Dendritic cell treated with granulocyte-macrophage colony-stimulating factor and Interleukin-4, amounts not matched to agents 40 ng/mL and 50 ng/mL, for 4 days (primary cell): ENCODE measurements around the gene NUB1.

ENCODE experiments used
- H3K27ac Mint-ChIP-seq: one replicate; pipeline ENCODE4 v1.8.0; 2022; ENCODE audit warnings: mild to moderate bottlenecking, mixed read lengths
- H3K27me3 Mint-ChIP-seq: one replicate; pipeline ENCODE4 v1.8.0; 2022; ENCODE audit warnings: mild to moderate bottlenecking, mixed read lengths
- H3K36me3 Mint-ChIP-seq: one replicate; pipeline ENCODE4 v1.8.0; 2022; ENCODE audit warnings: low read depth, mixed read lengths
- H3K4me1 Mint-ChIP-seq: one replicate; pipeline ENCODE4 v1.8.0; 2022; ENCODE audit warnings: low read depth, mixed read lengths
- H3K4me3 Mint-ChIP-seq: one replicate; pipeline ENCODE4 v1.8.0; 2022; ENCODE audit warnings: mild to moderate bottlenecking, moderate library complexity, mixed read lengths
- H3K9me3 Mint-ChIP-seq: one replicate; pipeline ENCODE4 v1.8.0; 2022; ENCODE audit warnings: mixed read lengths
- intact Hi-C: fragments of 100-400 bp; cut with micrococcal nuclease; formaldehyde crosslinking; loops from one replicate; pipeline ENCODE4 v1.15.0; 2022

NUB1 gene

DNA sequence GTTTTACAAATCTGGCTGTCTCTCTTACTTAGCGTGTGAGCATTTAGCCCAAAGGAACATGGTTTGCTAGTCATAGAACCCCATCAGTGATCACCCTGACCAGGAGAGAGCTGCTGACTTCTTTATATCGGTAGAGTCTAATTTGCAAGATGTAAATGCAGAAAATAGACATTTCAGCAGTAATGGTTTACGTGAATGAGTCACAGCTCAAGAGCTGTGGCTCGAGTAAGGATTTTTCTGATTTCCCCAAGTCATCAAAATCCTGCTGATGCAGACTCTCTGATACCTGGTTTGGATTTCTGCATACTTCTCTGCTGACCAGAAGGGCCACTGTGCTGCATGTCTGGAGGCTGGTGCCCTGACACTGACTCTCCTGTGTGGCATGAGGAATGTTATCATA is 25.7 kb downstream of the NUB1 start:
- H3K27ac Mint-ChIP-seq: no peak overlapping the region
- intact Hi-C loops: no loop called here
- peaks cover 80% of the 10 kb centered on the region for H3K36me3 Mint-ChIP-seq
- H3K4me1 Mint-ChIP-seq: peaks cover 5% of the 10 kb centered on the region
- no peak overlapping the region for H3K4me3 Mint-ChIP-seq
- no peaks in the 10 kb centered on the region for H3K27me3 Mint-ChIP-seq
- no peaks in the 10 kb centered on the region for H3K9me3 Mint-ChIP-seq

- Mint-ChIP-seq H3K27me3 (no peaks in the 10 kb centered on the region), H3K4me1 (peaks cover 5% of the 10 kb centered on the region), H3K4me3 (no peak overlapping the region), H3K9me3 (no peaks in the 10 kb centered on the region), H3K27ac (no peak overlapping the region), H3K36me3 (peaks cover 80% of the 10 kb centered on the region)
- intact Hi-C loops: loop anchor here (1.0 kb wide), 1 partner anchor 80 kb away; no protein-coding TSS in a partner anchor
Measured at GRCh38 chr7:151368136-151368571, 26.5 kb downstream of the NUB1 start.

DNA sequence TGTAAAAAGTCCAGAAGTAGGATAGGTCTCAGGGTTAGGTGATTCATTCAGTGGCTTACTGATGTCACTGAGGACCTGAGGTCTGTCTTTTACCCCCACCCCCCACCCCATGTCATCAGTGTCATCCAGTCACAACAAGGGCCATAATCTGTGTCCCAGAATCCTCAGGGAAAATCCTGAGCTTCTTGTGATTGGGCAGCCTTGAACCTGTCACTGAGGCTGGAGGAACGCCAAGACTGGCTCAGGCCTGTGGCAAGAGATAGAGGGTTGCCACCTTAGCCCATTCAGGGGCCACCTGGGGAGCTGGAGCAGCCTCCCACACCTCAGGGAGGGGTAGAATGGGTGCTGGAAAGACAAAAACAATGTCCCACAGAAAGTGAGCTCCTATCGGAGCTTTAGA is 29.7 kb downstream of the NUB1 start:
- no peaks in the 10 kb centered on the region for H3K27me3 Mint-ChIP-seq
- peaks cover 91% of the 10 kb centered on the region for H3K36me3 Mint-ChIP-seq
- H3K9me3 Mint-ChIP-seq: no peaks in the 10 kb centered on the region
- intact Hi-C loops: no loop called here
- H3K4me1 Mint-ChIP-seq: peaks cover 5% of the 10 kb centered on the region
- H3K27ac Mint-ChIP-seq: no peak overlapping the region
- H3K4me3 Mint-ChIP-seq: no peak overlapping the region

DNA sequence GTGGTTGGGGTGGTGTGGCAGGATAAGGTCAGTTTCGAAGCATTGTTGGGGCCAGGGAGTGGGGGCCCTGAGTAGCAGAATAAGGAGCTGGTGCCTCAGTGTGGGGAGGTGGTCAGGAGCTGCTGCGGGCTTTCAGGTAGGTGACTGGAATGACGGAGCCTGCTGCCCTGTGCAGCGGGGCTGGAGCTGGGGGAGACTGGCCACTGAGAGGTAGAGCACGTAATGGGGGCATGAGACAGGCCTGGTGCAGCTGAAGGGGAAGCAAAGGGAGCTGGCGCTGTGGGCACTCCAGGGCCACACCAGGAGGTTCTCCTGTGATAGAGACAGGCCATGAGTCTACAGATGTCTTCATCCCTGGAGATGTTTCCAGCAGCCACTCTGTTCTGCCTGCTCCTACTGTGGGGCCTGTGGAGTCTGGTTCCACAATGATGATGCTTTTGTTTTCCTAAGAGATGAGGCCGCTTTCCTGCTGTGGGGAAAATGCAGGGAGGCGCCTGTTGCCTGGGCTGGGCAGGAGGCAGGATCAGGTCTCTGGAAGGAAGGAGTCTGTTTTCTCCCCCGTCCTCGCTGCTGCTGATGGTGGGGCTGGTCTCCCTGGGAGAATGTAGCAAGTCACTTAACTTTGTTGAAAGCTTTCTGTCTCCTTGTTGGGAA is 31.1 kb downstream of the NUB1 start:
- peaks cover 99% of the 10 kb centered on the region for H3K36me3 Mint-ChIP-seq

DNA sequence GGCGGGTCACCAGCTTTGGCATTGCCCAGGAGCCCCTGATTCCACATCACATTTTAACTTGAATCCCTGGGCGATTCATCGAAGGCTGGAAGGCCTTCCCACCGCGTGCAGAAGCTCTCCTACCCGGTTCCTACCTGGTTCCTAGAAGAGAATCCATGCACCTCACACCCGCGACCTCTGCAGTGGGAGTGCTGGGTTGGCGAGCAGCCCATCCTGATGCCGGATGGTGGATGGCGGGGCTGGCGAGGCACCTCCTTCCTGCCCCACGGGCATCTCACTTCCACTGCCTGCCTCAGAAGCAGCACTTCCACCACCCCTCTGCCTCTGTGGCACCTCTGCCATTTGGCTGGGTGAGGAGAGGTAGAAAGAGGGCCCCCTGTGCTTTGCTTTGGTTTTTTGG is 32.0 kb downstream of the NUB1 start:
- Mint-ChIP-seq H3K4me1 (no peaks in the 10 kb centered on the region), H3K27me3 (no peaks in the 10 kb centered on the region), H3K9me3 (no peaks in the 10 kb centered on the region), H3K36me3 (peaks cover 100% of the 10 kb centered on the region), H3K27ac (no peak overlapping the region), H3K4me3 (no peak overlapping the region)
- intact Hi-C loops: no loop called here

More for the DNA sequence above, 31.1 kb downstream of the NUB1 start:
- H3K27ac Mint-ChIP-seq: no peak overlapping the region
- H3K9me3 Mint-ChIP-seq: no peaks in the 10 kb centered on the region
- H3K27me3 Mint-ChIP-seq: no peaks in the 10 kb centered on the region
- H3K4me1 Mint-ChIP-seq: peaks cover 5% of the 10 kb centered on the region
- intact Hi-C loops: no loop called here
- H3K4me3 Mint-ChIP-seq: no peak overlapping the region

- intact Hi-C loops: no loop called here
- Mint-ChIP-seq H3K9me3 (no peaks in the 10 kb centered on the region), H3K27me3 (no peaks in the 10 kb centered on the region), H3K4me3 (no peak overlapping the region), H3K4me1 (no peaks in the 10 kb centered on the region), H3K36me3 (peaks cover 100% of the 10 kb centered on the region), H3K27ac (no peak overlapping the region)
Measured at GRCh38 chr7:151374139-151374538, 32.5 kb downstream of the NUB1 start.

DNA sequence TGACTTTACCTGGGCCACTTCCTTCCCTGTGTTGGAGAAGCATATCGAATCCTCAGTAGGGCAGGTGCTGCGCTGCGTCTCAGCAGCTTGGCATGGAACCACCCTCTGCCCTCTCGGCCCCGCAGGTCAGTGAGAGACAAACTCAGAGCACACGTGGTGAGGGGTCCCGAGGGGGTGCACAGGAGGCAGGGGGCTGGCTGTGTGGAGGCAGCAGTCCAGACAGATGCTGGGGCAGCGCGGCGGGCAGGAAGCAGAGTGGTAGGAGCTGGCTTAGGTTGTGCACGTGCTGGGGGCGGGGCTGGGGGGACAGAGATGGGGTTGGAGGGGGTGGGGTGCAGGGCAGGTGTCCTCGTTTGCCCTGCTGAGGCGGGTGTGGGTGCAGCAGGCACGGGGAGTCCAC is 33.1 kb downstream of the NUB1 start:
- Mint-ChIP-seq H3K27me3 (peaks cover 2% of the 10 kb centered on the region), H3K4me3 (no peak overlapping the region), H3K9me3 (no peaks in the 10 kb centered on the region), H3K4me1 (peaks cover 3% of the 10 kb centered on the region), H3K27ac (no peak overlapping the region), H3K36me3 (peaks cover 100% of the 10 kb centered on the region)
- intact Hi-C loops: no loop called here

DNA sequence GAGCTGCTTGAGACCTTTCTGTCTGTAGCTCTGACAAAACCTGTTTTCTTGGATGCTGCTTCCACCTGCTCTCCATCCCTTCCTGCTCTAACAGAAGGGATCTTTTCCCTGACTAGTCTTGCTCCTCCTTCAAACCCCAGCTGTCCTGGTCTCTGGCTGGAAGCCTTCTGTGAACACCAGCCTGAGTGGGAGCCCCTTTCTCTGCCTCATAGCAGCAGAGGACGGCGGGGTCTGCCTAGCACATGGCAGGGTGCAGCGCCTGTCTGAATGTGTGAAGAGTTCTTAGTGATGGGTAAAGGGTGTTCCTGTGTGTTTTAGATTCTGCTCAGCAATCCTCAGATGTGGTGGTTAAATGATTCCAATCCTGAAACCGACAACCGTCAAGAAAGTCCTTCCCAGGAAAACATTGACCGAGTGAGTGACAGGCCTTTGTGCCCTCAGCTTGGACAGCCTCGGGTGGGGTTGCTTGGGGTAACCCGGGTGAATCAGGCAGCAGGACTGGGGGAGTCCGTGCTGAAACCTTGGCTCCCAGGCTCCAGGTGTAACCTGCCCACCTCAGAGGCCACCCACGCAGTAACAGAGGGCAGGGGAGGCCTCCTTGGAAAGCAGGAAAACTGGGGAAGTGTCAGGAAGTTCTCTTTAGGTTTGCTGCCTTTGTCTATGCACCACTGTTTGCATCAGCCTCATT is 34.1 kb downstream of the NUB1 start:
- H3K27ac Mint-ChIP-seq: no peak overlapping the region
- peaks cover 97% of the 10 kb centered on the region for H3K36me3 Mint-ChIP-seq
- peaks cover 13% of the 10 kb centered on the region for H3K4me1 Mint-ChIP-seq

GRCh38 chr7:151376218-151376902 is 34.7 kb downstream of the NUB1 start:
- H3K4me3 Mint-ChIP-seq: no peak overlapping the region
- peaks cover 91% of the 10 kb centered on the region for H3K36me3 Mint-ChIP-seq
- intact Hi-C loops: no loop called here
- peaks cover 19% of the 10 kb centered on the region for H3K4me1 Mint-ChIP-seq
- H3K9me3 Mint-ChIP-seq: no peaks in the 10 kb centered on the region
- H3K27me3 Mint-ChIP-seq: peaks cover 14% of the 10 kb centered on the region
- H3K27ac Mint-ChIP-seq: no peak overlapping the region

More for the DNA sequence above, 34.1 kb downstream of the NUB1 start:
- intact Hi-C loops: no loop called here
- Mint-ChIP-seq H3K4me3 (no peak overlapping the region), H3K27me3 (peaks cover 8% of the 10 kb centered on the region), H3K9me3 (no peaks in the 10 kb centered on the region)

DNA sequence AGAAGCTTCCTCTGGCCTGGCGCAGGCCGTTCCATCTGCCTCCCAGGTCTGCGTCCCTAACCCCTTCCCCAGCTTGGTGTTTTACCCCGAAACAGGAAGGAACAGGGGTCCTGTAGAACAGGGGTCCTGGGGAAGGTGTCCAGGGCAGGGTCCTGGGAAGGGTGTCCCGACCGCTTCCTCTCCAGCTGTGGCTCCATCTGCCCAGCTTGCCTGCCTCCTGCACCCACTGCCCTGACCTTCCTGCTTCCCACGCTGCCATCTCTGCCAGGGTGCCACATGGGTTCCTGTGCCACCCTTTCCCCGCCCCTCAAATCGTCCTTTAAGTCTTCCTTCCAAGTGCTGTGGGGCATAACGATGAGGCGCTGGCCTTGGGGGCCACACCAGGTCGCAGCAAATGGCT is 35.8 kb downstream of the NUB1 start:
- H3K4me3 Mint-ChIP-seq: no peak overlapping the region
- no peaks in the 10 kb centered on the region for H3K9me3 Mint-ChIP-seq
- peaks cover 25% of the 10 kb centered on the region for H3K4me1 Mint-ChIP-seq
- no peak overlapping the region for H3K27ac Mint-ChIP-seq
- peaks cover 24% of the 10 kb centered on the region for H3K27me3 Mint-ChIP-seq
- peaks cover 80% of the 10 kb centered on the region for H3K36me3 Mint-ChIP-seq
- intact Hi-C loops: no loop called here

GRCh38 chr7:151378011-151378410 is 36.4 kb downstream of the NUB1 start:
- intact Hi-C loops: no loop called here
- H3K4me3 Mint-ChIP-seq: no peak overlapping the region
- H3K9me3 Mint-ChIP-seq: no peaks in the 10 kb centered on the region
- peaks cover 74% of the 10 kb centered on the region for H3K36me3 Mint-ChIP-seq
- peaks cover 26% of the 10 kb centered on the region for H3K4me1 Mint-ChIP-seq
- peaks cover 30% of the 10 kb centered on the region for H3K27me3 Mint-ChIP-seq
- no peak overlapping the region for H3K27ac Mint-ChIP-seq

GRCh38 chr7:151378496-151379192 is 37.0 kb downstream of the NUB1 start:
- no peak overlapping the region for H3K27ac Mint-ChIP-seq
- no peak overlapping the region for H3K4me3 Mint-ChIP-seq
- H3K9me3 Mint-ChIP-seq: no peaks in the 10 kb centered on the region
- H3K36me3 Mint-ChIP-seq: peaks cover 68% of the 10 kb centered on the region
- peaks cover 26% of the 10 kb centered on the region for H3K4me1 Mint-ChIP-seq
- intact Hi-C loops: no loop called here
- peaks cover 36% of the 10 kb centered on the region for H3K27me3 Mint-ChIP-seq

DNA sequence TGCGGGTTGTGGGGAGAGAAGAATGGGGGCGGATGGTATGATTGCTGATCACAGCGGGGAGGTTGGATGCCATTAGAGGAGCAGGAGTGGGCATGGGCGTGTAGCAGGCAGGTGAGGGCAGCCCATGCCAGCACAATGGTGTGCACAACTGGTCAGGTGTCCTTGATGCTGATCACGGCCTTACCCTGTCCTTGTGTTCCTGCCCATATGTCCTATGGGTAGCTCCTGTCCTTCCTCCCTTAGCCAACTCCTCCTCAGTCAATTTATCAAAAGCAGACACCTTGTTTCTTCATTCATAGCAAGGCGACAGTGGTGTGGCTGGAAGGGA is 37.5 kb downstream of the NUB1 start:
- no peaks in the 10 kb centered on the region for H3K9me3 Mint-ChIP-seq
- H3K4me3 Mint-ChIP-seq: no peak overlapping the region
- H3K36me3 Mint-ChIP-seq: peaks cover 63% of the 10 kb centered on the region
- peaks cover 42% of the 10 kb centered on the region for H3K27me3 Mint-ChIP-seq
- H3K4me1 Mint-ChIP-seq: peaks cover 26% of the 10 kb centered on the region
- intact Hi-C loops: no loop called here
- no peak overlapping the region for H3K27ac Mint-ChIP-seq
